ENCODE measurements around the gene LRRC8D. TPM values are rescaled to one million over a fixed set of nuclear protein-coding genes. Genes with fewer than 3 reads are reported as not detected.
A peak's percentile ranks its signal among the peaks of the same experiment; 100 is the strongest.

The LRRC8D gene
- total and polyA plus RNA-seq, 9 of the 15 experiments (the other 6 are each of a cell fraction or from before 2014, with no cell fraction given): 3.4 to 53.9 (median 15.9) TPM

- POLR2A ChIA-PET: interaction anchor here (0.5 to 3.3 kb wide), 17 partner anchors 8 to 168 kb away, joined by 3 to 22 read pairs (median 3); no protein-coding TSS in a partner anchor
- peak; percentile 54 for ATAC-seq
- intact Hi-C loops (cut with micrococcal nuclease): loop anchor here (2.0 to 5.0 kb wide), 5 partner anchors 73 to 286 kb away; partner anchors contain the start of gene ZNF326
- Histone ChIP-seq H3K4me3 (peak overlapping the region; percentile 77), H3K9me3 (replicated peaks; ENCODE audit: control insufficient read depth, insufficient read depth, low read depth, low read length) (0 out of 2 replicates have a peak, but pooled peaks cover 6% of the 10 kb centered on the region), H3K9me1 (ENCODE audit: control insufficient read depth, insufficient read depth, low read length) (no peaks in the 10 kb centered on the region), H3K79me2 (ENCODE audit: control insufficient read depth, insufficient read depth, low read length) (peaks cover 91% of the 10 kb centered on the region), H3K9ac (ENCODE audit: insufficient read depth in 1 of 2, low read depth in 2 of 2, low read length in 2 of 2) (peak overlapping the region; percentile 40 to 85; a peak in 3 of 4 replicates), H3K4me1 (replicated peaks in 1 of 2; ENCODE audit: control insufficient read depth in 2 of 2, insufficient read depth in 2 of 2, low read length in 2 of 2) (peaks cover 18 to 22% of the 10 kb centered on the region in 2 experiments; a peak in 4 of 5 replicates), H2AFZ (ENCODE audit: low read depth, low read length) (peak overlapping the region; percentile 10; the same call in 1 of the 2 replicates), H3K4me2 (ENCODE audit: insufficient read depth, low read length) (peak overlapping the region; percentile 92), H3K27me3 (ENCODE audit: control insufficient read depth in 2 of 2, insufficient read depth in 2 of 2, low read length in 2 of 2) (no peaks in the 10 kb centered on the region), H3K36me3 (ENCODE audit: control insufficient read depth, insufficient read depth, low read length) (peaks cover 36% of the 10 kb centered on the region), H4K20me1 (replicated peaks; ENCODE audit: control insufficient read depth, insufficient read depth, low read length) (no peaks in the 10 kb centered on the region), H3K27ac (ENCODE audit: extremely low read depth, low read depth, low read length) (peak overlapping the region; percentile 85)
- in situ Hi-C loops (cut with MboI): no loop called here
- CTCF ChIA-PET (ENCODE audit: low intra/inter-chr PET ratio): no interaction called here
- WGBS (ENCODE audit: insufficient coverage, low coverage, missing lambda C conversion rate): 0% methylated on average over 6 of the region's 6 CpGs
- no TSS peak for BruUV-seq (replicated peaks)
- DNase-seq (ENCODE audit: extremely low read depth in 1 of 4, low spot score in 3 of 4): peak; percentile 29 to 86 (median 54)
- FAIRE-seq: peak; percentile 92
- TF ChIP-seq MYC (IDR thresholded peaks at IDR 0.05; ENCODE audit: low read depth, low read length) (peak; percentile 45; the same call in 1 of the 2 replicates), MYC (CRISPR knock-in tag; IDR thresholded peaks at IDR 0.05; ENCODE audit: borderline replicate concordance, low read depth) (no peak), SMARCA4 (IDR thresholded peaks at IDR 0.05) (peak; percentile 85), ESRRA (IDR thresholded peaks at IDR 0.05; ENCODE audit: borderline replicate concordance, low read depth) (no peak), POLR2H (tag; IDR thresholded peaks at IDR 0.05; ENCODE audit: low read depth) (no peak; the same call in 1 of the 2 replicates), JUN (IDR thresholded peaks at IDR 0.05; ENCODE audit: borderline replicate concordance, low read depth, low read length) (no peak), JUN (CRISPR knock-in tag; IDR thresholded peaks at IDR 0.05; ENCODE audit: borderline replicate concordance) (no peak), TEAD4 (IDR thresholded peaks at IDR 0.05; ENCODE audit: low read length) (peak; percentile 93), TEAD4 (CRISPR knock-in tag; IDR thresholded peaks at IDR 0.05; ENCODE audit: borderline replicate concordance) (no peak), ZNF507 (tag; conservative IDR thresholded peaks at IDR 0.05) (no peak), RBM17 (IDR thresholded peaks at IDR 0.05; ENCODE audit: borderline replicate concordance, low read depth, low read length) (no peak), FOSL1 (tag; conservative IDR thresholded peaks at IDR 0.05) (no peak), KAT7 (CRISPR knock-in tag; IDR thresholded peaks at IDR 0.05; ENCODE audit: borderline replicate concordance) (no peak), THRAP3 (IDR thresholded peaks at IDR 0.05; ENCODE audit: borderline replicate concordance) (no peak), NUFIP1 (IDR thresholded peaks at IDR 0.05; ENCODE audit: partially characterized antibody) (no peak), ZFP1 (CRISPR knock-in tag; IDR thresholded peaks at IDR 0.05) (no peak), ZNF699 (CRISPR knock-in tag; IDR thresholded peaks at IDR 0.05; ENCODE audit: insufficient replicate concordance) (no peak), USF1 (CRISPR knock-in tag; IDR thresholded peaks at IDR 0.05) (no peak), U2AF1 (optimal IDR thresholded peaks at IDR 0.05; ENCODE audit: low read depth, low read length) (no peak), MIER1 (IDR thresholded peaks at IDR 0.05; ENCODE audit: low read depth) (no peak), POLR2B (IDR thresholded peaks at IDR 0.05; ENCODE audit: low read depth, partially characterized antibody) (peak; percentile 33), ZNF77 (CRISPR knock-in tag; IDR thresholded peaks at IDR 0.05) (no peak), ZNF121 (CRISPR knock-in tag; conservative IDR thresholded peaks at IDR 0.05) (no peak), ZNF75A (CRISPR knock-in tag; IDR thresholded peaks at IDR 0.05) (no peak)
- TF ChIP-seq, protein P1, sequence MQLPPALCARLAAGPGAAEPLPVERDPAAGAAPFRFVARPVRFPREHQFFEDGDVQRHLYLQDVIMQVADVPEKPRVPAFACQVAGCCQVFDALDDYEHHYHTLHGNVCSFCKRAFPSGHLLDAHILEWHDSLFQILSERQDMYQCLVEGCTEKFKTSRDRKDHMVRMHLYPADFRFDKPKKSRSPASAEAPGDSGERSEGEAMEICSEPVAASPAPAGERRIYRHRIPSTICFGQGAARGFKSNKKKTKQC (CRISPR knock-in tag; IDR thresholded peaks at IDR 0.05): no peak
Measured at GRCh38 chr1:89823679-89824292, 3.0 kb downstream of the LRRC8D start.
